AG04450 (cell line): ENCODE results near the gene LRRC51. TPM values are rescaled to one million over a fixed set of nuclear protein-coding genes. Genes with fewer than 3 reads are reported as not detected.

Experiments used
- CTCF ChIA-PET: fragments of 300-600, 350-600 bp; formaldehyde crosslinking; extraction: SDS; loops from one replicate; lab custom pipeline; 2022; ENCODE audit warnings: antibody characterized with exemption, inconsistent platforms; lab: Charles Lee
- POLR2A ChIA-PET: fragments of 350-600 bp; formaldehyde crosslinking; extraction: SDS; loops from one replicate; lab custom pipeline; 2021; ENCODE audit warnings: antibody characterized with exemption, inconsistent platforms; lab: Yijun Ruan, JAX
- DNase-seq: peaks from one replicate; pipeline ENCODE4 v3.0.0-alpha.2; 2011; ENCODE audit warnings: low read depth, low spot score
- H3K27ac ChIP-seq: one replicate; pipeline ENCODE4 v1.5.1; 2012; ENCODE audit warnings: low read depth, low read length, control low read depth
- H3K27me3 ChIP-seq: one replicate; pipeline ENCODE4 v1.6.0; 2012; ENCODE audit warnings: low read length; ENCODE audit not compliant: control insufficient read depth, insufficient read depth
- H3K4me3 ChIP-seq: 2 replicates; pipeline ENCODE4 v1.5.1; 2011; ENCODE audit warnings: mild to moderate bottlenecking, low read depth, low read length, control low read depth
- H3K9me3 ChIP-seq: 2 replicates; pipeline ENCODE4 v1.5.1; 2012; ENCODE audit warnings: low read length; ENCODE audit not compliant: control insufficient read depth, insufficient read depth
- polyA plus RNA-seq: library from polyadenylated mRNA; depleted of rRNA; stranded (reverse); fragments of >200 nt; gene quantifications from 2 replicates; pipeline ENCODE4 v1.2.3, GENCODE V29; 2011
- TF ChIP-seq, protein P1 (sequence below): IDR thresholded peaks from 2 replicates; pipeline ENCODE4 v1.5.1; 2011; ENCODE audit warnings: low read depth, low read length, control low read depth, inconsistent platforms

The LRRC51 gene
- polyA plus RNA-seq, 1 experiment = 8.6 TPM

- TF ChIP-seq, protein P1, sequence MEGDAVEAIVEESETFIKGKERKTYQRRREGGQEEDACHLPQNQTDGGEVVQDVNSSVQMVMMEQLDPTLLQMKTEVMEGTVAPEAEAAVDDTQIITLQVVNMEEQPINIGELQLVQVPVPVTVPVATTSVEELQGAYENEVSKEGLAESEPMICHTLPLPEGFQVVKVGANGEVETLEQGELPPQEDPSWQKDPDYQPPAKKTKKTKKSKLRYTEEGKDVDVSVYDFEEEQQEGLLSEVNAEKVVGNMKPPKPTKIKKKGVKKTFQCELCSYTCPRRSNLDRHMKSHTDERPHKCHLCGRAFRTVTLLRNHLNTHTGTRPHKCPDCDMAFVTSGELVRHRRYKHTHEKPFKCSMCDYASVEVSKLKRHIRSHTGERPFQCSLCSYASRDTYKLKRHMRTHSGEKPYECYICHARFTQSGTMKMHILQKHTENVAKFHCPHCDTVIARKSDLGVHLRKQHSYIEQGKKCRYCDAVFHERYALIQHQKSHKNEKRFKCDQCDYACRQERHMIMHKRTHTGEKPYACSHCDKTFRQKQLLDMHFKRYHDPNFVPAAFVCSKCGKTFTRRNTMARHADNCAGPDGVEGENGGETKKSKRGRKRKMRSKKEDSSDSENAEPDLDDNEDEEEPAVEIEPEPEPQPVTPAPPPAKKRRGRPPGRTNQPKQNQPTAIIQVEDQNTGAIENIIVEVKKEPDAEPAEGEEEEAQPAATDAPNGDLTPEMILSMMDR = no peak
- DNase-seq = no peak
- H3K27ac ChIP-seq = no peak overlapping the region
- H3K27me3 ChIP-seq = no peaks in the 10 kb centered on the region
- no peak overlapping the region for H3K4me3 ChIP-seq
- CTCF ChIA-PET = interaction anchor here (7.3 kb wide), 1 partner anchor 62 kb away, joined by 75 read pairs; no protein-coding TSS in a partner anchor
- POLR2A ChIA-PET = no interaction called here
- H3K9me3 ChIP-seq = no peaks in the 10 kb centered on the region
Measured at GRCh38 chr11:72088076-72088808, 7.6 kb downstream of the LRRC51 start.

DNA sequence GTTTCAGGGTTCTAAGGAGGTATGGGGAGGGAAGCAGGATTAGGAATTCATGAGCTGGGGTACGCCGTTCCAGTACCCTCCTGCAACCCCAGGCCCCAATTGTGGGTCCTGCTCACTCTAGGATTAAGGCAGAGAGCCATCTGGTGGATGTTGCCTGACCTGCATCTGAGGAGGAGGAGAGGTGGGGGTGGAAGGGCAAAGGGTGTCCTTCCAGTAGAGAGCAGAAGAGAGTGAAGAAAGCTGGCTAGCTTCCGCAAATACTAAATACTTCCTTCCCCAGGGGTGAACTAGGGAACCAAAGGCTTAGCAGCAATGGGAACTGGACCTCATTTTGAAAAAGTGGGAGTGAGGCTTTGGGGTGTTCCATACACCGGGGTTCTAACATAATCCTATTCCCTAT lies 10.6 kb downstream of the LRRC51 start:
- Histone ChIP-seq H3K27ac (no peak overlapping the region), H3K4me3 (no peak overlapping the region), H3K27me3 (no peaks in the 10 kb centered on the region), H3K9me3 (no peaks in the 10 kb centered on the region)
- peak; percentile 20 for DNase-seq
- ChIA-PET CTCF (interaction anchor here (0.5 to 4.5 kb wide), 26 partner anchors 9 to 355 kb away, joined by 3 to 261 read pairs (median 6); partner anchors contain the start of gene LRRC51), POLR2A (interaction anchor here (0.6 to 1.0 kb wide), 5 partner anchors 53 to 92 kb away, joined by 3 to 7 read pairs (median 4); no protein-coding TSS in a partner anchor)
- TF ChIP-seq, protein P1 = peak; percentile 90

GRCh38 chr11:72098741-72099140 lies 18.1 kb downstream of the LRRC51 start:
- TF ChIP-seq, protein P1 = no peak
- H3K27ac ChIP-seq = no peak overlapping the region
- H3K4me3 ChIP-seq = no peak overlapping the region
- ChIA-PET CTCF (interaction anchor here (0.8 to 6.1 kb wide), 4 partner anchors 8 to 332 kb away, joined by 3 to 52 read pairs (median 18); no protein-coding TSS in a partner anchor), POLR2A (interaction anchor here (0.6 kb wide), 1 partner anchor 67 kb away, joined by 7 read pairs; no protein-coding TSS in a partner anchor)
- DNase-seq = no peak
- no peaks in the 10 kb centered on the region; the same call in none of the 2 replicates for H3K9me3 ChIP-seq
- no peaks in the 10 kb centered on the region for H3K27me3 ChIP-seq

GRCh38 chr11:72100009-72100408 lies 19.4 kb downstream of the LRRC51 start:
- POLR2A ChIA-PET = no interaction called here

More at GRCh38 chr11:72100009-72100408, 19.4 kb downstream of the LRRC51 start:
- no peak overlapping the region for H3K27ac ChIP-seq
- H3K9me3 ChIP-seq = no peaks in the 10 kb centered on the region; the same call in none of the 2 replicates
- CTCF ChIA-PET = interaction anchor here (3.0 to 6.1 kb wide), 3 partner anchors 9 to 83 kb away, joined by 15 to 52 read pairs (median 33); no protein-coding TSS in a partner anchor
- no peak for DNase-seq
- no peak overlapping the region for H3K4me3 ChIP-seq
- TF ChIP-seq, protein P1 = no peak
- H3K27me3 ChIP-seq = no peaks in the 10 kb centered on the region
